SIG-M5 (cell line): Measurements from ENCODE around the gene NEDD8.

Experiments used
- DNase-seq: peaks from one replicate; lab custom pipeline; 2025; lab: John Stamatoyannopoulos, UW

NEDD8 gene

DNA sequence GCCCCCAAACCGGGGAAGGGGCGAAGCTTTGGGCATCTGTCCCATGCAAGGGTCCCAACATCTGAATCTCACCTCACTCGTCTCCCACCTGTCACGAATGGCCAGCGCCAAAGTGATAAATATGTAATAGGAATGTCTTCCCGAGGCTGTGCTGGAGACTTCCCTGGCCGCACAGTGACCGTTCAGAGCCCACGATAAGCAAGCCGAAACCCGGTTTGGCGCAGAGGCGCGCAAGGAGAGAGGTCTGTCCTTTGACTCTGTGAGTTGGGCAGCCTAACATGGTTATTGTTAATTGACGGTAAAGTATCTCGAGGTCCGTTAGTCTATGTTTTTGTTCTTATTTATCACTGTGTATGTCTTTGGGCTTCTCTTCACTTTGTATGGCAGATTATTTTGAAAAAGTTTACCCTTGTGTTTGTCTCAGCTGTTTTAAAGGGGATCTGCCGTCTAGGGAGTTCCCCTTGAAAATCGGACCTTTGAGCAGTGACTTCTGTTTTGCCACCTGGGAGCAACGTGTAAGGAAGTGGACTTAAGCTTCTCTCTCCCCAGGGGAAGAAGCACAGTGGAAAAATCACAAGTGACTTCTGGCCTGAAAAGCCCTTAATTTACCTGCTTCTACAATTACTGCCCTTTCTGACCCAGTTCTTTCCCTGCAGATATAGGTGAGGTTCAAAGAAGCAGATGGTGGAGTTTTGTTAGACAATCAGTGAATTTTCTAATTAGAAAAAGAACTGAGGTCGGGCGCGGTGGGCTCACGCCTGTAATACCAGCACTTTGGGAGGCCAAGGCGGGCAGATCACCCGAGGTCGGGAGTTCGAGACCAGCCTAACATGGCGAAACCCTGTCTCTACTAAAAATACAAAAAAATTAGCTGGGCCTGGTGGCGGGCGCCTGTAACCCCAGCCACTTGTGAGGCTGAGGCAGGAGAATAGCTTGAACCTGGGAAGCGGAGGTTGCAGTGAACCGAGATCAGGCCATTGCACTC lies 35.8 kb downstream of the NEDD8 start:
- DNase-seq, result no peak

DNA sequence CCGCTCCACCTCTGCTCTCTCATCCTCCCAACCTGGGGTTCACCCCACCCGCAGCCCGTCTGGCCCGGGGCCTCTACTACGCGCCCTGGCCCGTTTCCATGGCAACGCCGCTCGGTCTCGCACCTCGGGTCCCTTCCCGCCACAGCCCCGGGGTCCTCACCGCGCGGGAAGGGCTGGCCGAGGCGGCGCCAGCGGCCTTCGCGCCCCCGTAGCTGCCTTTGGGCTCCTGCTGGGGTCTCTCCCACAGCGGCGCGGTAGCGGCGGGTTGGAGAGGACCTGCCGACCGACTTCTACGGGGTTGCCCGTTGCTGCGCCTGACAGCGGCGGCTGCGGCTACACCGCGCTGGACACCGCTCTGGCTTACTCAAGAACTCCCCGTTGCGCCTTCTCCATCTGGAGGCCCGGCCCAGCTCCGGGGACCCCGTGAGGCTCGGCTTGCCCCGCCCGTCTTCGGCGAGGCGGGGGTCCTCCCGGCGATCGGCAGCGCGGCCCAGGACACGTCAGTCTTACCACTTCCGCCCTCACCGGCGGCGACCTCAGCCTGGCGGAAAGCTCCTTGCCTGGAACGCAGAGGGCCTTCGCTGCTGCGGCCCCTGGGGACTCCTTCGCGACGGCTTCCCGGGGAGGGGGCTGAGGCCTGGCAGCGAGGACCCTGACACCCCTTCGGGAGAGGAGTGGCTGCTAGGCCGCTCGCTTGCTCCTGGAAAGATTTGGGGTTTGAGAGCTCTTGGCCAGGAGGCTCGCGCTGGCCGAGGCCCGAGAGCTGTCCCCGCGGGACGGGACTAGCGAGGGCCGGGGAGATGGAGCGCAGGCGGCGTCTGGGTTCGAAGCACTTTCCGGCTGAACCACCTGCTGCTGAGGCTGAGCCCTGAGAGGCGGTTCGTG lies 36.7 kb downstream of the NEDD8 start, which contains the start of gene TM9SF1:
Gene TM9SF1, minus strand, starts transcription at position 256 of the 885 bp plus-strand sequence. CDS start 422 bp downstream, outside the sequence.
- DNase-seq, result no peak

DNA sequence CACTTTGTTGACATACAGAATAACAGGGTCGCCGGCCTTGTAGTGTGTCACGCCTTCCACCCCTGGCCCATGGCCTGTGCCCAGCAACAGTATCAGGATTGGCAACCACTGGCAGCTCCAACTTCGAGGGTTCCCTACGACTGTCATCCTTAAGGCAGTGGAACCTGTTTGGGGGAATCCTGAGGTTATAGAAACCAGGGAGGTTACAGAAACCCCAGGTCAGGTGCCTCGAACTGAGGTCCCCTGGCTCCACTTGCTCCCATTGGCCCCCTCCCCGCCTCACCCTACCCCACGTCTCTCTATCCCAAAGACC lies 37.3 kb downstream of the NEDD8 start:
- DNase-seq, result no peak

DNA sequence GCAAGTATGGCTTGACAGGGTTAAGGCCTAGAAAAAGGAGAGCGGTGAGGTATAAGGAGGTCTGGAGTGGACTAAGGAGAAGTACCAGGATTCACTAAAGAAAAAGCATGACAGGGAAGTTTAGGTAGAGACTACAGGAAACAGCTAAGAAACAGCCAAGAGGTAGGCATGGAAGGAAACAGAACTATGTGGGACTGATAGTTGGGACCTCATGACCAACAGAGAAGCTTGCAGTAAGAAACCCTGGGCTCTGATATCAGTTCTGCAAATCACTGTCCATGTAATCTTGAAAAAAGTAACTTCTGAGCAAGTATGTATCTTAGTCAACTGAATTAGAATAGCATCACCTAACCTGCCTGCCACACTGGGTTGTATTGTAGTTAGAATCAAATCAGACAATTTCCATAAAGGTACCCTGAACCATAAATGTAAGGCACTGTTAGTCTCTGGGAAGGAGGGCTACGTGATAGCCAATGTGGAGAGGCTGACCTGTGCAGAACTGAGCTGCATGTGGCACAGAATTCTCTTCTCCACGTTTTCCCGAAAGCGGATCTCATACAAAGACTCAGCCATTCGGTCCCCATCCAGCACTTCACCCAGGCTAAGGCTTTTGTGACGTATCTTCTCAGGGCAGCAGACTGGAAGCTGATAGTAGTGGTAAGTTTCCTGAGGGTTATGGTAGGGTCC lies 37.8 kb downstream of the NEDD8 start:
- DNase-seq, result no peak

- no peak for DNase-seq
Measured at GRCh38 chr14:24192933-24193332, 39.2 kb downstream of the NEDD8 start.

- no peak for DNase-seq
Measured at GRCh38 chr14:24190416-24190815, 41.8 kb downstream of the NEDD8 start.

DNA sequence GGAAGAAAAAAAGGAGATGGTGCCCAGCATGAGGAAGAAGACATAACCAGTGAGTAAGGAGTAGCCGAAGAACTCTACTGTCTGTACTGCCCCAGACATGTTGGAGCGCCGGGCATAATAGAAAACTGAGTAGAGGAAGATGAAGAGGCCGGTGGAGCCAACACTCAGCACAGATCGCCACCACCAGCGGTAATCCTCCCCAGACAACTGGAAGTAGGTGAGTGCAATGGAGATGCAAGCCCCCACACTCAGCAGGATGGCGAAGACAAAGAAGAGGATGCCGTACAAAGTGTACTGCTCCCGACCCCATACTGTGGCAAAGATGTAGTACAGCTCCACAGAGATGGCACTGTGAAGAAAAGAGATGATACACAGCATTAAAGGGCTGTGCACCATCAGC lies 42.7 kb downstream of the NEDD8 start:
- DNase-seq, result no peak

DNA sequence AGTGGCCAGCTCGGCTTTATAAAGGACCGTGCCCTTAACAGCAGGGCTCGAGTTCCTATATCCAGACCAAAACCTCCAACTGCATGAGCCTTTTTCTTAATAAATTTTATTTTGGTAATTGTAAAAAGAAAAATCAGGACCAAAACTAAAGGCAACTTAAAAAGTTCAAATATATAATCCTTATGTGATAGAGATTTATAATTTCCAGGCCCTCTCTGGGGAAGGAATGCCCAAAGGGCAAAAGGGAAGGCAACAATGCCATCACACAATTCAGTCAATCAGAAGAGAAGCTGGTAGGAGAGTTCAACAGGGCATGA lies 43.1 kb downstream of the NEDD8 start:
- DNase-seq, result no peak

GRCh38 chr14:24188251-24189058 lies 43.7 kb downstream of the NEDD8 start, which contains the start of gene IPO4:
Gene IPO4 (minus strand): TSS chr14:24188816. CDS start chr14:24188787, 29 bp downstream.
- DNase-seq, result peak; percentile 76

- no peak for DNase-seq
Measured at GRCh38 chr14:24187539-24187915, 44.6 kb downstream of the NEDD8 start.

GRCh38 chr14:24186831-24187538 lies 45.2 kb downstream of the NEDD8 start:
- no peak for DNase-seq

- no peak for DNase-seq
Measured at GRCh38 chr14:24185741-24186140, 46.4 kb downstream of the NEDD8 start.

DNA sequence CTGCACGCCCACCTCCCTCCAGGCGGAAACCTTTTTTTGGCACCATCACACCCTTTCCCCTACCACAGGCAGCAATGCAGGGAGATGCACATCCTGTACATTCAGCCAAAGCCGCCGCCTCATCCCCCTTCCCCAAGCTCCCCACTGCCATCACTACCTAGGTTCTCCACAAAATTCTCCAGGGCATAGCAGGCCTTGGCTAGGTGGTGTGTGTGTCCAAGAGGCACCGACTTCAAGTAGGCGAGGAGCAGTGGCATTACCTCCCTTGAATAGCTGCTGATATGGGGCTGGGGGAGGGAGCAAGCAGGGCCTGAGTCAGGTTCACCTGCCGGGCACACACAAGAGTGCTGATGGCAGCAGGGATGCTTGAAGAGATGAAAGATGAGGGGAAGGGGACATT lies 47.1 kb downstream of the NEDD8 start:
- no peak for DNase-seq

- DNase-seq, result no peak
Measured at GRCh38 chr14:24184104-24184970, 47.8 kb downstream of the NEDD8 start.

GRCh38 chr14:24183014-24183481 lies 49.1 kb downstream of the NEDD8 start:
- no peak for DNase-seq

DNA sequence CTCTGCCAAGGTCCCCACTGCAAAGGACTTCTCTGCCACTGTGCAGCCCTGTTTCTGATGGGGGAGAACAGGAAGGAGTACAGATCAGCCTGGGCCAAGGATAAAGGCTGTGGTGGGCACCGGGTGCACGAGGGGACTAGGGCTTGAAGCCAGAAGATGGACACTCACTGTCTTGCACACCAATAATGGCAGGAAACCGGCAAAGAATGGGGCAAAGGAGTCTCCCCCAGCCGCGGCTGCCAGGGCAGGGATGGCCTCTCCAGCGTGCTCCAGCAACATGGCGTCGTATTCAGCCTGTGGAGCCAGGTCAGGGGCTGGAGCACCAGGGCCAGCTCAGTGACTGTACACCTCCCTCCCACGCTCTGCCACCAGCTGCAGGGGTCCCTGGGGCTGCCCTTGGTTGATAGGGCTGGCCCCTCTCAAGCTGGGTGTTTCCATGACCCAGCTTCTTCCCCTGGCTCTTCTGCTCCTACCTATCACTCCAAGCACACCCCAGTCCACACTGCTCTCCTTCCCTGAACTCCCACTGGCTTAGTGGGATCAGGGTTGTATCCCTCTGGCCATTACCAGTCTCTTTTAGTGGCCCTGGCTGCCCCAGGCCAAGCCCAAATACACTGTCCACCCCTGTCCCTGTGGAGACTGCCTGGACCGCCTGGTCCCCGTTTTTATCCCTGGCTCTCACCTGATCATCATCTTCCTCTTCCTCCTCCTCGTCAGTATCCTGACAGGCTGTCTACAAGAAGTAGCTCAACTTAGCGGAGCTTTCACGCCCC lies 49.9 kb downstream of the NEDD8 start:
- DNase-seq, result no peak

- DNase-seq, result no peak
Measured at GRCh38 chr14:24181371-24182077, 50.6 kb downstream of the NEDD8 start.
